Measurements from ENCODE around the gene DCBLD1.

Gene DCBLD1

DNA sequence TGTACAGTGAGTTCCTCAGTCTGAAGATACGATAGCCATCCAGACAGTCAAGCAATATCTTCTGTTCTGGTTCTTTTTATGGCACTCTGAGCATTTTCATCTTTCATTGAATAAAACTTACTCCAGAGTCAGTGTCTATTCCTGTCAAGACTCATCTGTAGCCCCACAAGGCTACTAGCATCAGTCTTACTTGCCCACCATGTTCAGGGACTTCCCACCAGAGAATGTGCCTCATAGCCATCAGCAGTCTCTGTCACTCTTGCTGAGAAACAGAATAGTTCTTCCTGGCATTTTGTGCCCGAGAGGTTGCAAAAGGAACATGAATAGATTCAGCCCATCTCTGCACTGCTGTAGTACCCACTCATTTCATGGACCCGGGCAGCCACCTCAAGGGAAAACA, 12.7 kb upstream of the DCBLD1 start:
- DNase-seq (ENCODE audit: low read depth in 2 of 2, low spot score in 1 of 2) = no peak

DNA sequence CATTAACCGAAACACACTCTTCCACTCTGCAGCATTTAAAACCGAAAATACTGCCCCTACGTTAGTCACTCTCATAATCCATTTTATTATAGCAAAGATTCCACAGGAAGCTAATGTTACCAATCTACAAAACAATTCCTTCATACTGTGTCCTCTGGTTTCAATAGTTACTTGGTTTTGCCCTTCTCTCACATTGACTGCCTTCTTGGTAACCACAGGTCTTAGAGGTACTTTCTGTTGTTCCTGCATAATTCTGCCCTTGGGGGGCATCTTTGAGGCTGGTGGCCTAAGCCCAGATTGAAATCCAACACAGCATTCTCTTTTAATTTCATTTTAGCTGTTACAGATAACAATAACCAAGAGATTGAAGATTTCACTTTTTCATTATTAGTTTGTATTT, 9.8 kb upstream of the DCBLD1 start:
- no peak for DNase-seq (ENCODE audit: low read depth in 2 of 2, low spot score in 1 of 2)

DNA sequence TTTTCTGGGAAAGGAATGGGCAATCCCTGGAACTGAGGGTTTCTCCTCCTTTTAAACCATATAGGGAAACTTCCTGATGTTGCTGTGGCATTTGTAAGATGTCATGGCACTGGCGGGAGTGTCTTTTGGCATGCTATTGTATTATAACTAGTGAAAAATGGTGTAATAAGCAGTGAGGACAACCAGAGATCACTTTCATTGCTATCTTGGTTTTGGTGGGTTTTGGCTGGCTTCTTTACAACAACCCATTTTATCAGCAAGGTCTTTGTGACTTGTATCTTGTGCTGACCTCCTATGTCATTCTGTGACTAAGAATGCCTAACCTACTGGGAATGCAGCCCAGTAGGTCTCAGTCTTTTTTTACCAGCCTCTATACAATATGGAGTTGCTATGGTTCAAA, 9.1 kb upstream of the DCBLD1 start:
- DNase-seq (ENCODE audit: low read depth in 2 of 2, low spot score in 1 of 2) = no peak

DNA sequence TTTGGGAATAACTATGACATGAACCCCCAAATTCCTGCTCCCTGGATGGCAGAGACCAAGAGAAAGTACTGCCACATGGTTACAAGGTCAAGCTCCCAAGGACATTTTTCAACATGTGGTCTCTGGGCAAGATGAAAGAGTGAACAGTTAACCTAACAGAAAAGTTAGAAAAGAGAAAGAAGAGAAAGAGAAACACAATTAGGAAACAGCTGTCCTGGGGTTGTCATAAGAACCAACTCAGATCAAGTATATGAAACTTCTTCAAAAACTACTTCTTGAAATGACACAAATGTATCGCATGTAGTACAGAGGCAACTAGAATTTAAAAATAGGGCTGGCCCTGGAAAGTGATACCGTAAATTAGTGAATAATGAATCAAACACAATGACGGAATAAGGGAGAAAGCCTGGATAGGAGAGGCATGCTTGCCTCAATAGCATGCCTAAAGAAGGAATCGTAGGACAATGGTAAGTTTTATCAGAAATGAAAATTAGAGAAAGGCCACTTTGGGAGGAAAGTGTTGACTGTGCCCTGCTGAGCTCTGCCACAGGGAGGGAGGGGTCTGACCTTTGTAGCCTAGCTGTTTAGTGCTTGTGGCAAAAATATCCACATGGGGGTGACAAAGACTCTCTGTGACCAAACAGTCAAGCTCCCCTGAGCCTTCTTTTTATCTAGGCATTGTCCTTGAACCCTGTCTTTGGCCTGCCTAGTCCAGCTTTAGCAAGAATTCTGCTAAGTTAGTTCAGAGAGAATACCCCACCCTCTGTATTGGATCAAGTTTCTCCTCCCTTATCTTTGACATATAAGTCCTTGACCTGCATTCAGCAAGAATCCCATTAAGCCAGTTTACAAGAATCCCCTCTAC, 4.3 kb upstream of the DCBLD1 start:
- DNase-seq (ENCODE audit: low read depth in 2 of 2, low spot score in 1 of 2) = no peak

DNA sequence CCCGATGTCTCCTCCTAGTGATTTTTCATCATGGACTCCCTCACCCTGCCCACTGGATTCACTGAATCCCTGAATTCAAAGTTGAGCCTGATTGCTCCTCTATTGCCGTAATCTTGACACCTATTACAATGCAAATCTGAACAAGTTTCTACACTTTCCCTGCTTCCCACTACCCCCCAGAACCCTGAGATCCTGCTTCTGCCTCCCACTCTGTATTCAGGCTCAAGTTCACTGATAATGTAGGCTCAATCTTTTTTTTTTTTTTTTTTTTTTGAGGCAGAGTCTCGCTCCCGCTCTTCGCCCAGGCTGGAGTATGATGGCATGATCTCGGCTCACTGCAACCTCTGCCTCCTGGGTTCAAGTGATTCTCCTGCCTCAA, 3.6 kb upstream of the DCBLD1 start:
- DNase-seq (ENCODE audit: low read depth in 2 of 2, low spot score in 1 of 2) = no peak

DNA sequence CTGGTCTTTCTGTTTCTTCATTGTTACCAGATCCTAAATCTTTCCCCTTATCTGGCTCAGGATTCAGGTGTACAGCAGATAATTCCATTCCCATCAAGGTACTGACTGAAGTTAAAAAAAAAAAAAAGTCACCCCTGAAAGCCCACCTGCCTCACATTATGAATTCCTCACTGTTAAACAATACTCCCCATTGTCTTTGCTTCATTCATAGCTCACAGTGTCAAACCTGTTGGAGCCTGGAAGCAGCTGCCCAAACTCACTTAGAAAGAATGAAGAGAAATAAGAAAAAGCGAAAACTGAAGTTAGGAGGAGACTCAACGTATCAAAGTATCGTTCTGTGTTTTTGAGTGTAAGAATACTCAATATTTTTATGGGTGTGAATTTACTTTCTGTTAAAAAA, 1.8 kb upstream of the DCBLD1 start:
- DNase-seq (ENCODE audit: low read depth in 2 of 2, low spot score in 1 of 2) = no peak

DNA sequence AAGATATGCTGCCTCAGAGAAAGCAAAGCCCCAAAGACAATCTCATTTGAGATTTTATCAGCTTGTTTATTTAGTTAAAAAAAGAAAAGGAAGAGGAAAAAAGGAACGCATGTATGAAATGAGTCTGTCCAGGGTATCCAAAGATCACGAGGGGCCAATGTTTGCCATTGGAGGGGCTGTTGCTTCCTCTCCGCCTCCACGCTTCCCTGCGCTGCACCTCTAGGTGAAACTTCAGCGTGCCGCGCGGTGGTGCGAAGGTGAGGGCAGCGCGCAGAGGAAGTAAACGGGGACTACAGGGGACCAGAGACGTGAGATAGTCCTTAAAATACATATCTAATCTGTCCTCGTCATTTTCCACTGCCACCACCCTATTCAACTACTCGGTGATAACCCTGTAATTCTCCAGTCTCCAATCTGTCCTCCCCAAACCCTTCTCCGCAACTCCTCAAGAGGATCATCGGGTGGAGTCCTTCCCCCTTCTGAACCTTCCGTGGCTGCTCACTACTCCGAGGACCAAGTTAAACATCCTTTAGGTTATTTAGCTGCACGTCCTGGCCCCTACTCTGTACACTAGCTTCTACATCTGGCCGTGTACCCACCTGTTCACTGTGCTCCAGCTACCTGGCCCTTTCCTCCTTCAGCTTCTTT, 1.1 kb upstream of the DCBLD1 start:
- DNase-seq (ENCODE audit: low read depth in 2 of 2, low spot score in 1 of 2) = no peak

DNA sequence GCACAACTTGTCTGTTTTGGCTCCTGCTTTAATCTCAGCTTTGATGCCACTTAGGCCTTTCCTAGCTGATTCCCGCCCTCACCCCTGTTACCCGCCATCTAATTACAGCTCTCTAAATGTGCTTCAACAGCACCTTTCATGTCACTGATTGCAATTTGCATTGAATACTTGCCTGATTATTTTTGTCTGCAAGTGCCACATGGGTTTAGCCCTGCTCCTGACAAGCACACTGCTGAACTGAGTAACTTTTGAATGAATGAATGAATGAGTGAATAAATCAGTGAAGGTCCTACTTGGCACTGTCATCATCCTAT, 591 bp upstream of the DCBLD1 start:
- DNase-seq (ENCODE audit: low read depth in 2 of 2, low spot score in 1 of 2) = no peak

DNA sequence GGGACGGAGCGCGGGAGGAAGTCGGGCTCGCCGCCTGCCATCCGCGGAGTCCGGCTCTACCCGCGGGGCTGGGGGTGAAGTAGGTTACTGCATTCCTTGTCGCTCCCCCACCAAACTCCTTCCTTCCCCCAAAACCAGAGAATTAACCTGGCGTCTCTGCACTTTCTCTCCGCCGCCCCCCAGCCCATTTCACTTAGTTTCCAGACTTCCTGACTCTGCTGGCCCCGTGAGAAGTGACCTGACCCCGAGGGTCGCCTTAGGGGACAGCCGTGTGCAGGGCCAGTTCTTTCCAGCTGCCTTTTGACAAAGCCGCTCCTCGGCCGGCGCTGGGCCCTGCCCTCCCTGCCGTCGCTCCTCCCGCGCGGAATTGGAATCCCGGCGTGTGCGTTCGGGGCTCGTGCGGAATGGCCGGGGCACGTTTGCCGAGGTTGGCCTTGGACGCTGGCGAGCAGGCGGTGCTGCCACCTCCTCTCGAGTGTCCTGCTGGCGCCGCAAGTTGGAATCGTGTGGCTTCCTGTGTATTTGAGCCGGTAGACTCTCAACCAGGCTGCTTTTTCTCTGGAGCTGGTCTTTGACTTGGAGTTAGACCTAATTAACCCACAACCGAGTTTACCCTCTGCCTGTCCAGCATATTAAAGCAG, 650 bp downstream of the DCBLD1 start:
- no peak for DNase-seq (ENCODE audit: low read depth in 2 of 2, low spot score in 1 of 2)

DNA sequence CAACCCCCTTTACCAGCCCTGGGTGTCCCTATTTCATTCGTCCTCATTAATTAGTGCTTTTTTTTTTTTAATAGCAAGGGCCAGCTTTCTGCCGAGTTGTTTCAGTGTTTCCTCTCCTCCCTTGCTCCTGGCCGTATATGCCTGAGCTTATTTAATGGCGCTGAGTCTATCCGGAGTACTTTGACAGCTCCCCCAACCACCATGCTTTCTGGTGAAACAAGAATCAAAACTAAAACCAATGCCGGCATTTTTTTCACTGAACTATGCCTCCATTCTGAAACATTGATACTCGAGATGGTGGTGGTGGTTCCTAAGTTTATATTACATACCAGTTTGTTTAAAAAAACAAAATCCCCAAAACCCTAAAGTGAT, 1.2 kb downstream of the DCBLD1 start:
- DNase-seq (ENCODE audit: low read depth in 2 of 2, low spot score in 1 of 2) = no peak

DNA sequence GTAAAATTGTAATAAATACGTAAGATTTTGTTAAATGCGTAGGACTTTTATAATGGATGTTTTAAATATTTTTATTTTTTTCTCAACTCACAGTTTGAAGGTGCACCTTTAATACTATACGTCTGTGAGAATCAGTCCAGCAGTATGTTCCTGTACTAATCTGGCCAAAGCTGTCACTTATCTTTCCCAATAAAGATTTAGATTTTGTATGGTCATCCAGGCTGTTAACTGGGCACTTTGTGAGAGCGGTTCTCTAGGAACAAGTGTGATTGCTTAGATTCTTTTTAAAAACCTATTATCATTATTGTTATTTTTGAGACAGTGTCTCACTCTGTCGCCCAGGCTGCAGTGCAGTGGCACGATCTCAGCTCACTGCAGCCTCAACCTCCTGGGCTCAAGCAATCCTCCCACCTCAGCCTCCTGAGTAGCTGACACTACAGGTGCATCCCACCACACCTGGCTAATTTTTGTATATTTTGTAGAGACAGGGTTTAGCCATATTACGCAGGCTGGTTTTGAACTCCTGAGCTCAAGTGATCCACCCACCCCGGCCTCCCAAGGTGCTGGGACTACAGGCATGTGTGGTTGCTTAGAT, 1.7 kb downstream of the DCBLD1 start:
- no peak for DNase-seq (ENCODE audit: low read depth in 2 of 2, low spot score in 1 of 2)

DNA sequence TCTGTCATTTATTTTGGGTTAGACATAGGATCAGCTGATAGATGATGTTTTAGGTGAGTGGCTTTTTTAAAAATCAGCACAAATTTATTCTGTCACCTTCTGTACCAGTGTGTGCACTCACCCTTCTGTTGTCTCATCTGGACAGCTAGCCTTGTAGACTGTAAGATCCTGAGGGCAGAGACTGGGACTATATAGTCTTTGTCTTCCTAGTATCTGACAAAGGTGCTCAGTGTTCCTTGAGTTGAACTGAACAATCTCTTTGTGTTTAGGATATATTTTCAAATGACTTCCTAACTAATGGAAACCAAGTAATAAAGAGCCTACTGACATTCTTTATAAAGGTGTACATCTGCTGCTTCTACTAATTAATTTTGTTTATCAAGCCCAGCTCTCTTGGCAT, 3.0 kb downstream of the DCBLD1 start:
- DNase-seq (ENCODE audit: low read depth in 2 of 2, low spot score in 1 of 2) = no peak

DNA sequence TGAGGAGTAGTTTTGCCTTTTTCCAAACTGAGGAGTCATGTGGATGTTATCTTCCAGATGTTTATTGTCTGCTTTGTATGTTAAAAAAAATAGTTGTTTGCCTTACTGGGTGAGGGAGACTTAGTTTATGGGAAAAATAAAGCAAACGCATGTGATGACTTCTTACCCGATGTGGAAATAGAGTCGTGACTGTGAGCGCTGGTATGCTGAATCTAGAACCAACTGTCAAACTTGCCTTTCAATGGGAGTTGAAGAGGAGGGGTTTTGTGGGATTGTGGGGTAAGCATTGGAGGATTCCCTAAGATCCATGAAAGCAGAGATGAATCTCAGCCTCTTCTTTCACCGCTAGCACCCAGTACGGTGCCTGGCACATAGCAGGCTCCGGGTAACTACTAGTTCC, 5.3 kb downstream of the DCBLD1 start:
- no peak for DNase-seq (ENCODE audit: low read depth in 2 of 2, low spot score in 1 of 2)

DNA sequence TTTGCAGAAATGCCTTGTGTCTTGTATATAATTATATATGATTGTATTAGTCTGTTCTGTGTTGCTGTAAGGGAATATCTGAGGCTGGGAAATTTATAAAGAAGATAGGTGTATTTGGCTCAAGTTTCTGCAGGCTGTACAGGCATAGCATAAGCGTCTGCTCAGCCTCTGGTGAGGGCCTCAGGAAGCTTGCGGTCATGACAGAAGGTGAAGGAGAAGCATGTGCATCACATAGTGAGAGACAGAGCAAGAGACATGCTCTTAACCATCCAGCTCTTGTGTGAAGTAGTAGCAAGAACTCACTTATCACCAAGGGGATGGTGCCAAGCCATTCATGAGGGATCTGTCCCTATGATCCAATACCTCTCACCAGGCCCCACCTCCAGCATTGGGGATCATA, 6.5 kb downstream of the DCBLD1 start:
- no peak for DNase-seq (ENCODE audit: low read depth in 2 of 2, low spot score in 1 of 2)

DNA sequence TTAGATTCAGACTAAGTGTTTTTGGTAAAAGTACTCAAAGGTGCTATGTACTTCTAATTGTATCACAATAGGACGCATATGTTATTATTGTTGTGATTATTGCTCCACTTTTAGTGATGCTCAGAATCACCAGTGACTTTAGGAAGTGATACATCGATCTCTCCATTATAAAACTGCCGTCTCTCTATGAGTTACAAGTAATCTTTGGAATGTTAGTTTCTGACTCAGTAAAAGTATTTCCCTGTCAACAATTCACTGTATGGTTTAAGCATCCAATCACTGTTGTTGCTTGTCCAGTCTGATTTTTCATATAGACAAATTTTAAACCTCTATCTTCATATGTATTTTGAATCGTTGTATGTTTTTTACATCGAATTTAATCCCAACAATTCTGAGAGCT, 9.4 kb downstream of the DCBLD1 start:
- no peak for DNase-seq (ENCODE audit: low read depth in 2 of 2, low spot score in 1 of 2)

DNA sequence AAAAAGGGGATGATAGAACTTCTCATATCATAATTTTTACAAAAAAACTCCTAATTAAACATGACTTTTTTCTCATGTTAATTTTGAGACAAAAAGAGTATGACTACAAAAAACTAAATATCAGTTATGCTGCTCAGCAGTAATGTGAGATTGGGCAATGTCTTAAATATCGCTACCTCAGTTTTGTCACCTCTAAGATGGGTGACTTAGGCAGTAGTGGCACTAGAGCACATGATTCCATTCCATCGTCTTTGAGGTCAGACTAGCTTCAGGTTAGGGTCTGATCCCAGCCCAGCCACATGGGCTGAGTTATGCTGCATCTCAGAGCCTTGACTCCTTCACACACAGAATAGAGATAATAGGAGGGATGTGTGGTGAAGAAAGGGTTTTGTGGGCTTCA, 11.0 kb downstream of the DCBLD1 start:
- no peak for DNase-seq (ENCODE audit: low read depth in 2 of 2, low spot score in 1 of 2)

DNA sequence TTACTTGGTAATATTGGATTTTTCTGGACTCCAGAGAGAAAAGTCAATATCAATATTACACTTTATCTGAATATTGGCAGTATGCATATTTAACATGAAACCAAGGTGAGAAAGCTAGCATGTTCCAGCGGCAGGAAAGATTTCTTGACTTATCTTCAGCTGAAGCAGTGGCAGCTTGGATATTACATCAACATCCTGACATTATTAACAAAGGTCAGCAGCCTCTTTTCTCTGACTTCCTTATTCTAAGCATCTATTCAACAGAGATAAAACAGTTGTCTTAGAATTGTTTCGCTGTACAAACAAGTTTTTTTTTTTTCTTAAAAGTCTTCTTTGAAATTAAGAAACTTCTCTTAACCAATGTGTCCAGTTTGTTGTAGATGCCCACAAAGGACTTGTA, 11.8 kb downstream of the DCBLD1 start:
- no peak for DNase-seq (ENCODE audit: low read depth in 2 of 2, low spot score in 1 of 2)

DNA sequence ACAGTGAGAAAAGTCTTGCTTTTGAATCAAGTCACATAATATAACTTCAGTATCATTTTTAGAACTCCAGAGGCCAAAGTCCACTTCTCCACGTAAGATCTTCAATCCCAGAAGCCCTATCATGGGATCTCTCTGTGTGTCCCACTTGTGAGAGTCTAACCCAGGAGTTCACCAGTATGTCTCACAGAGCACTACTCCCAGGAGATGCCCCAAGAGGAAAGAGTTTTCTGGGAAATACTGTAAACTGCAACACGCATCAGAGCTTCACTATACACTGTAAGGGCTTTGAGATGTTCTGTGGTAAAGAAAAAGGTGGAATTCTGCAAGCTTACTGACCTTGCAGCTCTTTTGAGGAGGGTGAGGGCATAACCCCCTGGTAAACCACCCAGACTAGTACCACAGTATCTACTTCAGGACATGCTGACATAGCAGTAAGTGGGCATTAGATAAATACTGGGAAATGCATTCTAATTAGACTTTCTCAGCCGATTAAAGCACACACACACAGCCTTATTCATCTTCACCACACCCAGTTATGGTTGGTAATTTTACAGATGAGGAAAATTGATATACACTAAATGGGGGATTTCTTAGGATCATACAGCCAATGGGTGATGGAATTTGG, 12.3 kb downstream of the DCBLD1 start:
- no peak for DNase-seq (ENCODE audit: low read depth in 2 of 2, low spot score in 1 of 2)

DNA sequence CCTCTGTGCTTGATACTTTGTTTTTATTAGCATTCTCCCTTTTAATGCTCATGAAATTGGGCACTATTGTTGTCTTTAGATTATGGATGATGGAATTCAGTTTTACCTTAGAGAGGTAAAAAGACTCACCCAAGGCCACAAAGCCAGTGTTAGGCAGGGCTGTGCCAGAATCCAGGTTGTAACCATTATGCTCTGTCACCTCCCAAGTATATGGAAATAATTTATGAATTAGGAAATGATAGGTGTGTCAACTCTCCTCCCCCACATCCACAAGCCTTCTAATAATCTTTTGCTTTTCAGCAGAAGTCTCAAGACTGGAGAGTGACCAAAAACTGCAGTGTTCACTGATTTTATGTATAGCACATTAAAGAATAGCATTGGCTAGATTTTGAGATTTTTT, 13.0 kb downstream of the DCBLD1 start:
- no peak for DNase-seq (ENCODE audit: low read depth in 2 of 2, low spot score in 1 of 2)

DNA sequence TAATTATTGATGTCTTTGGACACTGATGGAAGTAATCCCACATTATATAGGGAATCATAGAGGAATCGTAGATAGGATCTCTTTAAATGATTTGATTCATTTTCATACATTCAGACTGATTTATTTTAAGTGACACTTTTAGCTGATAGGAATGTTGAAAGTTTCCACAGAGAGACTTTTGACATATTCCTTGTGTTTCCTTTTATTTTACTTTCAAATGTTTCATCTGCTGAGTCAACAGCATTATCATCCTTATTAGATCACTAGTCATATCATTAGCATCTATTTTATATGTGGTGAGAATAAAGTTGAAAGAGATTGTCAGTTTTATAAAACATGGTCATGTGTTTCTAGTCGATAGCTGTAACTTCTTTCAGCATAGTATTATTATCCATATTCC, 13.4 kb downstream of the DCBLD1 start:
- DNase-seq (ENCODE audit: low read depth in 2 of 2, low spot score in 1 of 2) = no peak

DNA sequence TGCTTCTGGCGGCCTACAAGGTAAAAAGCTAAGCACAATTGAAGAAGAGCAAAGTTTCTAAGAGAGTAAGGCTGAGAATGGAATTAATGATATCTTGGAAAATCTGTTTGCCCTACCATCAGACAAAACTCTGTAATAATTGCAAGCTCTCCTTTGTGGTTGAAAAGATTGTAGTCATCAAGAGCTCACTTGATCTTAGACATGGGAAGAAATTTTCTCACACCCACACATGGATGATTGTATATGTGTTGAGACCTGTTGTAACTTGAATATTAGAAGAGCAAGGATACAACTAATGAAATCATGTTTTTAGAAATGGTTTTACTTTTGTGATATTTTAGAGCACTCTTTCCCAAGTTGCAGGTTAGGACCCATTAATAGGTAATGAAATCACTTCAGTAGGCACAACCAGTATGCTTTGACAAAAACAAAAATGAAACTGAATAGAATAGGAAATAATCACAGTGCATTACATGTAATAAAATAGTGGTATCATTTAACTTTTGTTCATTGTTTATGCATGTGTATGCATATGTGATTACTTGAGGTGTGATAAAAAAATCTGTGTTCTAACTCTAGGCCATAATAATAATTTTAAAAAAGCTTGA, 14.0 kb downstream of the DCBLD1 start:
- no peak for DNase-seq (ENCODE audit: low read depth in 2 of 2, low spot score in 1 of 2)

Measured in stimulated activated CD8-positive, alpha-beta memory T cell treated with anti-CD3 and anti-CD28 coated beads, Interleukin-4, amount 100 ng/mL, for 1 hour (primary cell).